Uterus (tissue), 2 donors: ENCODE data around the gene AMBRA1.

ENCODE experiments used
- CTCF ChIP-seq, 4 experiments: fragments of 200-600 bp in 2 of 4; fragments of 450-650 bp in 2 of 4; sonication (generic) in 2 of 4; IDR thresholded peaks; one replicate each; pipeline ENCODE4 v1.5.1; 2016 to 2019; ENCODE audit warnings: antibody characterized with exemption in 4 of 4, mild to moderate bottlenecking in 2 of 4, moderate library complexity in 1 of 4
- POLR2A ChIP-seq, 2 donors: fragments of 450-650 bp; IDR thresholded peaks; one replicate each; pipeline ENCODE4 v1.6.1; 2016; ENCODE audit warnings: antibody characterized with exemption in 2 of 2, mild to moderate bottlenecking in 1 of 2, moderate library complexity in 1 of 2

- no peak for TF ChIP-seq CTCF (IDR thresholded peaks at IDR 0.05)
- no peak for TF ChIP-seq POLR2A (IDR thresholded peaks at IDR 0.05)
Measured at GRCh38 chr11:46472662-46472994, 121.2 kb downstream of the AMBRA1 start.
